GM12875 (cell line): Measurements from ENCODE around the gene IQSEC3.

ENCODE experiments used
- H3K4me3 ChIP-seq: one replicate; pipeline ENCODE4 v1.5.1; 2011; ENCODE audit warnings: low read depth, low read length, control low read depth
- CTCF ChIP-seq: IDR thresholded peaks from 2 replicates; pipeline ENCODE4 v1.5.1; 2011; ENCODE audit warnings: low read depth, mild to moderate bottlenecking, control low read depth, inconsistent platforms, low read length, moderate library complexity, borderline replicate concordance; ENCODE audit not compliant: insufficient read depth

Gene IQSEC3

GRCh38 chr12:144650-145284, 78.2 kb downstream of the IQSEC3 start:
- no peak for TF ChIP-seq CTCF
- H3K4me3 ChIP-seq, result no peak overlapping the region

GRCh38 chr12:145369-145960, 78.9 kb downstream of the IQSEC3 start:
- no peak overlapping the region for H3K4me3 ChIP-seq
- no peak for TF ChIP-seq CTCF

- no peak for TF ChIP-seq CTCF
- no peak overlapping the region for H3K4me3 ChIP-seq
Observed at GRCh38 chr12:147242-147641, 80.7 kb downstream of the IQSEC3 start.

GRCh38 chr12:148676-149416, 82.3 kb downstream of the IQSEC3 start:
- TF ChIP-seq CTCF, result no peak
- no peak overlapping the region for H3K4me3 ChIP-seq

- no peak overlapping the region for H3K4me3 ChIP-seq
- no peak for TF ChIP-seq CTCF
Observed at GRCh38 chr12:151579-151978, 85.0 kb downstream of the IQSEC3 start.

GRCh38 chr12:152440-152839, 85.9 kb downstream of the IQSEC3 start:
- H3K4me3 ChIP-seq, result no peak overlapping the region
- no peak for TF ChIP-seq CTCF
